ENCODE data around the gene NRXN2. TPM values are rescaled to one million over a fixed set of nuclear protein-coding genes. Genes with fewer than 3 reads are reported as not detected.

NRXN2 gene
- total and polyA plus RNA-seq, 2 of the 13 experiments (the other 11 are each of a cell fraction or from before 2014, with no cell fraction given), result not detected

DNA sequence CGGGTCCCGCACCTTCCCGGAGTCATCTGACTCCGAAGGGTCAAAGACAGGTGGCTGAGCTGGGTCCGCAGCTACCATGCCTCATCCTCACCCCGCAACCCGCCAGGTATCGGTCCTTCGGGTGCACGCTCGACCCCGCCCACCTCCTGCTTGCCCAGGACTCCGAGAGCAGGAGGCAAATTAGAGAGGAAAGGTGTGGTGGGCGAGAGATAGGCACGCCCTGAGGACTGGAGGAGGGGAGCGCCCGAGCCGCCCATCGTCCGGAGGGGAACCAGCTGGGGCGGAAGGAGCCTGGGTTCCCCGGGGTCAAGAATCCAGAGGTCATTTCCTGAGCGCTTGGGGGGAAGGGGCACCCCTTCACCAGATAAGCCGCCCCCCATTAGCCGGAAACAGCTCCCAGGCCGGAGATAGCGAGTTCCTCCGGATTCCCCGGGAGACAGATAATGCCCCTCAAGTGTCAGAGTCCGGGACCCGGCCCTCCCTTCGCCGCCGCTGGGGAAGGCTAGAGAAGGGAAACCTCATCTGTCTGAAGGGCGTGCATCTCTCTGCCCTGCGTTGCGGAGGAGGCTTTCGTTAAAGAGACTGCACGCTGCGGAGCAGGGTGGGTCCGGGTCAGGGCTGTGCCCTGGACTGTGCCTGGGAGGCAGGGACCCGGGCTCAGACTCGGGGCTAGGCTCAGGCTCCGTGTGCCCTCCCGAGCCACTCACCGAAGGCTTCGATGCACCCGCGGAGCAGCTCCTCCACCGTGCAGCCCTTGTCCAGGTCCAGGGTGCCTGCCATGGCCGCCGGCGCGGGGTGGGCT lies 19.3 kb upstream of the NRXN2 start (continued):
- TF ChIP-seq, protein P1, sequence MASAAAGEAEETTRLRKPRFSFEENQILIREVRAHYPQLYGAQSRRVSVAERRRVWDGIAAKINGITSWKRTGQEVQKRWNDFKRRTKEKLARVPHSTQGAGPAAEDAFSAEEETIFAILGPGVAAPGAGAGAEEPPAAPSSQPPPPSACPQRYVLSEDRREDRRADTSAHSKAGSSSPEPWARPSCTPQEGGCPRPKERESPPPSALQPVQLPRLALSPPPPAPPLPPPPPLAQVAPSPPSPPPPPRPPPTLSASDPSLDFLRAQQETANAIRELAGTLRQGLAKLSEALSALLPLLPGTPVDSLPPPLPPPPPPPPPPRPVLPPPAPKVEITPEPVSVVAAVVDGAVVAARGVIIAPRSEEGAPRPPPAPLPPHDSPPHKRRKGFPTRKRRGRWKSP (CRISPR knock-in tag; IDR thresholded peaks at IDR 0.05), result no peak
- TF ChIP-seq, protein P2, sequence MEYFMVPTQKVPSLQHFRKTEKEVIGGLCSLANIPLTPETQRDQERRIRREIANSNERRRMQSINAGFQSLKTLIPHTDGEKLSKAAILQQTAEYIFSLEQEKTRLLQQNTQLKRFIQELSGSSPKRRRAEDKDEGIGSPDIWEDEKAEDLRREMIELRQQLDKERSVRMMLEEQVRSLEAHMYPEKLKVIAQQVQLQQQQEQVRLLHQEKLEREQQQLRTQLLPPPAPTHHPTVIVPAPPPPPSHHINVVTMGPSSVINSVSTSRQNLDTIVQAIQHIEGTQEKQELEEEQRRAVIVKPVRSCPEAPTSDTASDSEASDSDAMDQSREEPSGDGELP (IDR thresholded peaks at IDR 0.05; ENCODE audit: borderline replicate concordance, low read depth), result 0 out of 2 replicates have a peak, but pooled peaks have one; percentile 10
- TF ChIP-seq MZF1 (CRISPR knock-in tag; IDR thresholded peaks at IDR 0.05; ENCODE audit: borderline replicate concordance) (no peak), ZNF816 (CRISPR knock-in tag; IDR thresholded peaks at IDR 0.05; ENCODE audit: borderline replicate concordance) (0 out of 2 replicates have a peak, but pooled peaks have one; percentile 34), ZNF326 (CRISPR knock-in tag; IDR thresholded peaks at IDR 0.05; ENCODE audit: borderline replicate concordance) (no peak), ZNF230 (CRISPR knock-in tag; IDR thresholded peaks at IDR 0.05) (0 out of 2 replicates have a peak, but pooled peaks have one; percentile 30), JARID2 (CRISPR knock-in tag; IDR thresholded peaks at IDR 0.05; ENCODE audit: insufficient replicate concordance) (no peak), KLF11 (CRISPR knock-in tag; IDR thresholded peaks at IDR 0.05) (no peak), ZNF572 (CRISPR knock-in tag; IDR thresholded peaks at IDR 0.05) (no peak), SMC3 (IDR thresholded peaks at IDR 0.05; ENCODE audit: low read length) (no peak), TOE1 (CRISPR knock-in tag; IDR thresholded peaks at IDR 0.05) (no peak), MEIS1 (CRISPR knock-in tag; IDR thresholded peaks at IDR 0.05; ENCODE audit: borderline replicate concordance) (no peak), ZNF251 (CRISPR knock-in tag; IDR thresholded peaks at IDR 0.05) (no peak), ZNF558 (CRISPR knock-in tag; IDR thresholded peaks at IDR 0.05; ENCODE audit: borderline replicate concordance) (no peak), ZNF883 (CRISPR knock-in tag; IDR thresholded peaks at IDR 0.05; ENCODE audit: not compliant biosample characterization) (peak; percentile 25), FLYWCH1 (CRISPR knock-in tag; IDR thresholded peaks at IDR 0.05) (no peak)
- TF ChIP-seq, protein P3, sequence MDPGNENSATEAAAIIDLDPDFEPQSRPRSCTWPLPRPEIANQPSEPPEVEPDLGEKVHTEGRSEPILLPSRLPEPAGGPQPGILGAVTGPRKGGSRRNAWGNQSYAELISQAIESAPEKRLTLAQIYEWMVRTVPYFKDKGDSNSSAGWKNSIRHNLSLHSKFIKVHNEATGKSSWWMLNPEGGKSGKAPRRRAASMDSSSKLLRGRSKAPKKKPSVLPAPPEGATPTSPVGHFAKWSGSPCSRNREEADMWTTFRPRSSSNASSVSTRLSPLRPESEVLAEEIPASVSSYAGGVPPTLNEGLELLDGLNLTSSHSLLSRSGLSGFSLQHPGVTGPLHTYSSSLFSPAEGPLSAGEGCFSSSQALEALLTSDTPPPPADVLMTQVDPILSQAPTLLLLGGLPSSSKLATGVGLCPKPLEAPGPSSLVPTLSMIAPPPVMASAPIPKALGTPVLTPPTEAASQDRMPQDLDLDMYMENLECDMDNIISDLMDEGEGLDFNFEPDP (CRISPR knock-in tag; conservative IDR thresholded peaks at IDR 0.05), result no peak
- TF ChIP-seq, protein P4, sequence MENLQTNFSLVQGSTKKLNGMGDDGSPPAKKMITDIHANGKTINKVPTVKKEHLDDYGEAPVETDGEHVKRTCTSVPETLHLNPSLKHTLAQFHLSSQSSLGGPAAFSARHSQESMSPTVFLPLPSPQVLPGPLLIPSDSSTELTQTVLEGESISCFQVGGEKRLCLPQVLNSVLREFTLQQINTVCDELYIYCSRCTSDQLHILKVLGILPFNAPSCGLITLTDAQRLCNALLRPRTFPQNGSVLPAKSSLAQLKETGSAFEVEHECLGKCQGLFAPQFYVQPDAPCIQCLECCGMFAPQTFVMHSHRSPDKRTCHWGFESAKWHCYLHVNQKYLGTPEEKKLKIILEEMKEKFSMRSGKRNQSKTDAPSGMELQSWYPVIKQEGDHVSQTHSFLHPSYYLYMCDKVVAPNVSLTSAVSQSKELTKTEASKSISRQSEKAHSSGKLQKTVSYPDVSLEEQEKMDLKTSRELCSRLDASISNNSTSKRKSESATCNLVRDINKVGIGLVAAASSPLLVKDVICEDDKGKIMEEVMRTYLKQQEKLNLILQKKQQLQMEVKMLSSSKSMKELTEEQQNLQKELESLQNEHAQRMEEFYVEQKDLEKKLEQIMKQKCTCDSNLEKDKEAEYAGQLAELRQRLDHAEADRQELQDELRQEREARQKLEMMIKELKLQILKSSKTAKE (CRISPR knock-in tag; IDR thresholded peaks at IDR 0.05; ENCODE audit: borderline replicate concordance), result no peak
- TF ChIP-seq, protein P5, sequence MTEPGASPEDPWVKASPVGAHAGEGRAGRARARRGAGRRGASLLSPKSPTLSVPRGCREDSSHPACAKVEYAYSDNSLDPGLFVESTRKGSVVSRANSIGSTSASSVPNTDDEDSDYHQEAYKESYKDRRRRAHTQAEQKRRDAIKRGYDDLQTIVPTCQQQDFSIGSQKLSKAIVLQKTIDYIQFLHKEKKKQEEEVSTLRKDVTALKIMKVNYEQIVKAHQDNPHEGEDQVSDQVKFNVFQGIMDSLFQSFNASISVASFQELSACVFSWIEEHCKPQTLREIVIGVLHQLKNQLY (CRISPR knock-in tag; IDR thresholded peaks at IDR 0.05), result no peak
- TF ChIP-seq, protein P6, sequence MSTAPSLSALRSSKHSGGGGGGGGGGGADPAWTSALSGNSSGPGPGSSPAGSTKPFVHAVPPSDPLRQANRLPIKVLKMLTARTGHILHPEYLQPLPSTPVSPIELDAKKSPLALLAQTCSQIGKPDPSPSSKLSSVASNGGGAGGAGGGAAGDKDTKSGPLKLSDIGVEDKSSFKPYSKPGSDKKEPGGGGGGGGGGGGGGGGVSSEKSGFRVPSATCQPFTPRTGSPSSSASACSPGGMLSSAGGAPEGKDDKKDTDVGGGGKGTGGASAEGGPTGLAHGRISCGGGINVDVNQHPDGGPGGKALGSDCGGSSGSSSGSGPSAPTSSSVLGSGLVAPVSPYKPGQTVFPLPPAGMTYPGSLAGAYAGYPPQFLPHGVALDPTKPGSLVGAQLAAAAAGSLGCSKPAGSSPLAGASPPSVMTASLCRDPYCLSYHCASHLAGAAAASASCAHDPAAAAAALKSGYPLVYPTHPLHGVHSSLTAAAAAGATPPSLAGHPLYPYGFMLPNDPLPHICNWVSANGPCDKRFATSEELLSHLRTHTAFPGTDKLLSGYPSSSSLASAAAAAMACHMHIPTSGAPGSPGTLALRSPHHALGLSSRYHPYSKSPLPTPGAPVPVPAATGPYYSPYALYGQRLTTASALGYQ (CRISPR knock-in tag; IDR thresholded peaks at IDR 0.05), result no peak
